Sigmoid colon (tissue), 4 donors: Measurements from ENCODE around the gene RAET1G.

Experiments used
- CTCF ChIP-seq, 4 experiments: fragments of 450-650 bp in 3 of 4; fragments of 200-600 bp in 1 of 4; IDR thresholded peaks; one replicate each; pipeline ENCODE4 v1.5.1; 2016 to 2019; ENCODE audit warnings: antibody characterized with exemption in 4 of 4, mild to moderate bottlenecking in 3 of 4, moderate library complexity in 2 of 4
- EP300 ChIP-seq, 4 donors: sonication (generic); formaldehyde crosslinking; IDR thresholded peaks; one replicate each; pipeline ENCODE4 v1.6.1; 2017; ENCODE audit warnings: antibody characterized with exemption in 4 of 4
- POLR2A ChIP-seq, 2 donors: fragments of 450-650 bp; IDR thresholded peaks; one replicate each; pipeline ENCODE4 v1.6.1; 2016; ENCODE audit warnings: antibody characterized with exemption in 2 of 2, mild to moderate bottlenecking in 2 of 2, moderate library complexity in 2 of 2
- POLR2AphosphoS5 ChIP-seq, 4 donors: sonication (generic); formaldehyde crosslinking; IDR thresholded peaks; one replicate each; pipeline ENCODE4 v1.6.1; 2017; ENCODE audit warnings: antibody characterized with exemption in 4 of 4

- TF ChIP-seq CTCF (IDR thresholded peaks at IDR 0.05) (no peak), POLR2A (IDR thresholded peaks at IDR 0.05) (no peak), POLR2AphosphoS5 (IDR thresholded peaks at IDR 0.05) (no peak), EP300 (IDR thresholded peaks at IDR 0.05) (no peak)
Measured at GRCh38 chr6:149965194-149966020, 42.5 kb upstream of the RAET1G start.
